GM23338 (cell line): Measurements from ENCODE around the gene CDCA7L. TPM values are rescaled to one million over a fixed set of nuclear protein-coding genes. Genes with fewer than 3 reads are reported as not detected.

Source experiments
- CREB1 ChIP-seq: fragments of 250-450 bp; sonication (Bioruptor Pico); IDR thresholded peaks from 2 replicates; pipeline ENCODE4 v1.5.0; 2020; ENCODE audit warnings: low read depth, mild to moderate bottlenecking, moderate library complexity
- EZH2 ChIP-seq: fragments of 200-600 bp; sonication (generic); IDR thresholded peaks from one replicate; pipeline ENCODE4 v1.8.0; 2017; ENCODE audit warnings: antibody characterized with exemption, mild to moderate bottlenecking, low read depth; ENCODE audit not compliant: unreplicated experiment
- POLR2AphosphoS5 ChIP-seq: IDR thresholded peaks from 2 replicates; pipeline ENCODE4 v1.6.1; 2016; ENCODE audit warnings: antibody characterized with exemption, low read depth
- ZNF114 ChIP-seq: fragments of 250-450 bp; sonication (Bioruptor Pico); IDR thresholded peaks from 2 replicates; pipeline ENCODE4 v1.5.0; 2020; ENCODE audit warnings: mild to moderate bottlenecking, moderate library complexity
- ZNF331 ChIP-seq: fragments of 250-450 bp; sonication (Bioruptor Pico); IDR thresholded peaks from 2 replicates; pipeline ENCODE4 v1.5.0; 2020; ENCODE audit warnings: low read depth, mild to moderate bottlenecking, moderate library complexity
- ZNF462 ChIP-seq: fragments of 250-450 bp; sonication (Bioruptor Pico); IDR thresholded peaks from 2 replicates; pipeline ENCODE4 v1.5.0; 2020; ENCODE audit warnings: mild to moderate bottlenecking, moderate library complexity
- polyA plus RNA-seq: library from polyadenylated mRNA; unstranded; fragments of >200 nt; fragmentation: Nextera tagmentation; extraction: Ambion mirVana; gene quantifications from 2 replicates; pipeline ENCODE4 v1.2.1, GENCODE V29; 2016
- total RNA-seq: library from RNA; depleted of rRNA; stranded (reverse); fragments of >200 nt; shearing (Covaris generic); gene quantifications from 2 replicates; pipeline ENCODE4 v1.2.3, GENCODE V29; 2014
- TF ChIP-seq, protein P1 (sequence below): IDR thresholded peaks from one replicate; pipeline ENCODE4 v1.6.1; 2018; ENCODE audit warnings: antibody characterized with exemption; ENCODE audit not compliant: unreplicated experiment
- TF ChIP-seq, protein P2 (sequence below), 2 experiments: fragments of 200-600 bp in 1 of 2; sonication (generic) in 1 of 2; conservative IDR thresholded peaks; 2 replicates each; pipeline versions ENCODE4 v1.5.1 to v1.6.1; 2016 to 2017; ENCODE audit warnings: antibody characterized with exemption in 2 of 2, low read depth in 2 of 2, mild to moderate bottlenecking in 2 of 2, moderate library complexity in 1 of 2

Gene CDCA7L
- total and polyA plus RNA-seq, 2 experiments from 2014 or later, result 174 to 187 TPM

DNA sequence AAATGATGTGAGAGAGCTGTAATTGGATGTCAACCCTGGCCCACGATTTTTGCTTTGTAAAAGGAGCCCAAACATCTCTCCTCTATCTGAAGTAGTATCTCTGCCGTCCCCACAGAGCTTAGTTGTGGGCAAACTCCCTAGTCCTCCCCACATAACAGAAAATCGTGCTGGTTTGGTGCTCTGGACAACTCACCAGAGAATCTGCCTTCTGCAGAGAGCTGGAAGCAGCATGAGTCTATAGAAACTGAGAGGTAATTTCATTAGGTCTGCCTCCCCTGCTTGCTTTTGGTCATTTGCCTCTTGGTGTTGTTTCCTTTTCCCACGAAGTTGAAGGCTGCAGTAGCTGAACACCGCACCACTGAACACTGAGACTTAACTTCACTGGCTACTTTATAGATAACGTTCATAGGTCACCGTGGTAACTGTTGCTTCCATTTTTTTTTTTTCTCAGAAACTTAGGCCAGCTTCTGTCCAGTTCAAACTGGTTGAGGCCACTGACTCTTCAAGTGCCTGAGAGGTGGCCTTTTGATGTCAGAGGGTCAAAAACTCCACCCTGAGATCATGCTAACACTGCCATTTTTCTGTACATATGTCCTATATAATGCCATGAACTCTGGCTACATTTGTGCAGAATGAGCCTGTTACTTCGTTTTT lies 3.3 kb upstream of the CDCA7L start (continued):
- TF ChIP-seq ZNF462 (CRISPR knock-in tag), result no peak
- TF ChIP-seq, protein P1, sequence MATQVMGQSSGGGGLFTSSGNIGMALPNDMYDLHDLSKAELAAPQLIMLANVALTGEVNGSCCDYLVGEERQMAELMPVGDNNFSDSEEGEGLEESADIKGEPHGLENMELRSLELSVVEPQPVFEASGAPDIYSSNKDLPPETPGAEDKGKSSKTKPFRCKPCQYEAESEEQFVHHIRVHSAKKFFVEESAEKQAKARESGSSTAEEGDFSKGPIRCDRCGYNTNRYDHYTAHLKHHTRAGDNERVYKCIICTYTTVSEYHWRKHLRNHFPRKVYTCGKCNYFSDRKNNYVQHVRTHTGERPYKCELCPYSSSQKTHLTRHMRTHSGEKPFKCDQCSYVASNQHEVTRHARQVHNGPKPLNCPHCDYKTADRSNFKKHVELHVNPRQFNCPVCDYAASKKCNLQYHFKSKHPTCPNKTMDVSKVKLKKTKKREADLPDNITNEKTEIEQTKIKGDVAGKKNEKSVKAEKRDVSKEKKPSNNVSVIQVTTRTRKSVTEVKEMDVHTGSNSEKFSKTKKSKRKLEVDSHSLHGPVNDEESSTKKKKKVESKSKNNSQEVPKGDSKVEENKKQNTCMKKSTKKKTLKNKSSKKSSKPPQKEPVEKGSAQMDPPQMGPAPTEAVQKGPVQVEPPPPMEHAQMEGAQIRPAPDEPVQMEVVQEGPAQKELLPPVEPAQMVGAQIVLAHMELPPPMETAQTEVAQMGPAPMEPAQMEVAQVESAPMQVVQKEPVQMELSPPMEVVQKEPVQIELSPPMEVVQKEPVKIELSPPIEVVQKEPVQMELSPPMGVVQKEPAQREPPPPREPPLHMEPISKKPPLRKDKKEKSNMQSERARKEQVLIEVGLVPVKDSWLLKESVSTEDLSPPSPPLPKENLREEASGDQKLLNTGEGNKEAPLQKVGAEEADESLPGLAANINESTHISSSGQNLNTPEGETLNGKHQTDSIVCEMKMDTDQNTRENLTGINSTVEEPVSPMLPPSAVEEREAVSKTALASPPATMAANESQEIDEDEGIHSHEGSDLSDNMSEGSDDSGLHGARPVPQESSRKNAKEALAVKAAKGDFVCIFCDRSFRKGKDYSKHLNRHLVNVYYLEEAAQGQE, result no peak
- TF ChIP-seq POLR2AphosphoS5, result no peak
- TF ChIP-seq, protein P2, sequence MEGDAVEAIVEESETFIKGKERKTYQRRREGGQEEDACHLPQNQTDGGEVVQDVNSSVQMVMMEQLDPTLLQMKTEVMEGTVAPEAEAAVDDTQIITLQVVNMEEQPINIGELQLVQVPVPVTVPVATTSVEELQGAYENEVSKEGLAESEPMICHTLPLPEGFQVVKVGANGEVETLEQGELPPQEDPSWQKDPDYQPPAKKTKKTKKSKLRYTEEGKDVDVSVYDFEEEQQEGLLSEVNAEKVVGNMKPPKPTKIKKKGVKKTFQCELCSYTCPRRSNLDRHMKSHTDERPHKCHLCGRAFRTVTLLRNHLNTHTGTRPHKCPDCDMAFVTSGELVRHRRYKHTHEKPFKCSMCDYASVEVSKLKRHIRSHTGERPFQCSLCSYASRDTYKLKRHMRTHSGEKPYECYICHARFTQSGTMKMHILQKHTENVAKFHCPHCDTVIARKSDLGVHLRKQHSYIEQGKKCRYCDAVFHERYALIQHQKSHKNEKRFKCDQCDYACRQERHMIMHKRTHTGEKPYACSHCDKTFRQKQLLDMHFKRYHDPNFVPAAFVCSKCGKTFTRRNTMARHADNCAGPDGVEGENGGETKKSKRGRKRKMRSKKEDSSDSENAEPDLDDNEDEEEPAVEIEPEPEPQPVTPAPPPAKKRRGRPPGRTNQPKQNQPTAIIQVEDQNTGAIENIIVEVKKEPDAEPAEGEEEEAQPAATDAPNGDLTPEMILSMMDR (conservative IDR thresholded peaks at IDR 0.05; ENCODE audit: low read depth in 2 of 2), result no peak
- TF ChIP-seq ZNF331 (CRISPR knock-in tag), result no peak
- TF ChIP-seq ZNF114 (CRISPR knock-in tag), result no peak
- TF ChIP-seq CREB1 (CRISPR knock-in tag), result no peak
- no peak for TF ChIP-seq EZH2
